HG02885 (cell line): ENCODE data around the gene SHANK2.
"Not testable (repeated sequence)": the region's sequence is repeated elsewhere in the genome, so short reads cannot be mapped to it uniquely, and the experiment has no call there.

ENCODE experiments used
- ATAC-seq: cut with Tn5 transposase; IDR thresholded peaks from one replicate; pipeline ENCODE4 v1.9.1; 2021; ENCODE audit warnings: mild to moderate bottlenecking; ENCODE audit not compliant: unreplicated experiment, poor library complexity

SHANK2 gene

GRCh38 chr11:71246559-71246958, 5.8 kb downstream of the SHANK2 start:
- no peak for ATAC-seq

GRCh38 chr11:71245601-71246391, 6.6 kb downstream of the SHANK2 start:
- ATAC-seq = no peak

GRCh38 chr11:71244116-71244810, 8.1 kb downstream of the SHANK2 start:
- no peak for ATAC-seq

GRCh38 chr11:71242391-71242790, 10.0 kb downstream of the SHANK2 start:
- ATAC-seq = no peak

GRCh38 chr11:71241721-71242259, 10.6 kb downstream of the SHANK2 start:
- ATAC-seq = no peak

- ATAC-seq = no peak
Measured at GRCh38 chr11:71240865-71241691, 11.3 kb downstream of the SHANK2 start.

- ATAC-seq = no peak
Measured at GRCh38 chr11:71240061-71240690, 12.2 kb downstream of the SHANK2 start.

GRCh38 chr11:71239581-71239980, 12.8 kb downstream of the SHANK2 start:
- no peak for ATAC-seq

GRCh38 chr11:71238941-71239340, 13.4 kb downstream of the SHANK2 start:
- ATAC-seq = no peak

- no peak for ATAC-seq
Measured at GRCh38 chr11:71238285-71238875, 14.0 kb downstream of the SHANK2 start.

GRCh38 chr11:71237853-71238252, 14.5 kb downstream of the SHANK2 start:
- no peak for ATAC-seq

GRCh38 chr11:71236836-71237475, 15.4 kb downstream of the SHANK2 start:
- no peak for ATAC-seq

GRCh38 chr11:71235719-71236118, 16.7 kb downstream of the SHANK2 start:
- no peak for ATAC-seq

- ATAC-seq = not testable (repeated sequence)
Measured at GRCh38 chr11:71233896-71234852, 18.2 kb downstream of the SHANK2 start.

- no peak for ATAC-seq
Measured at GRCh38 chr11:71232364-71232763, 20.0 kb downstream of the SHANK2 start.

- ATAC-seq = no peak
Measured at GRCh38 chr11:71228961-71229360, 23.4 kb downstream of the SHANK2 start.

GRCh38 chr11:71227058-71227659, 25.2 kb downstream of the SHANK2 start:
- ATAC-seq = no peak
